ENCODE data around the gene RER1.
"Not testable (repeated sequence)": the region's sequence is repeated elsewhere in the genome, so short reads cannot be mapped to it uniquely, and the experiment has no call there.

RER1 gene

GRCh38 chr1:2427051-2427450 is 35.4 kb downstream of the RER1 start:
- no peak for DNase-seq (ENCODE audit: low read depth, low spot score)

GRCh38 chr1:2427976-2428375 is 36.3 kb downstream of the RER1 start:
- DNase-seq (ENCODE audit: low read depth, low spot score): no peak

- no peak for DNase-seq (ENCODE audit: low read depth, low spot score)
Observed at GRCh38 chr1:2428490-2428889, 36.8 kb downstream of the RER1 start.

- no peak for DNase-seq (ENCODE audit: low read depth, low spot score)
Observed at GRCh38 chr1:2429780-2430591, 38.3 kb downstream of the RER1 start.

- DNase-seq (ENCODE audit: low read depth, low spot score): no peak
Observed at GRCh38 chr1:2430592-2430973, 38.9 kb downstream of the RER1 start.

- DNase-seq (ENCODE audit: low read depth, low spot score): no peak
Observed at GRCh38 chr1:2431103-2431502, 39.5 kb downstream of the RER1 start.

- no peak for DNase-seq (ENCODE audit: low read depth, low spot score)
Observed at GRCh38 chr1:2431518-2431917, 39.9 kb downstream of the RER1 start.

- DNase-seq (ENCODE audit: low read depth, low spot score): no peak
Observed at GRCh38 chr1:2432441-2432844, 40.8 kb downstream of the RER1 start.

GRCh38 chr1:2433196-2433595 is 41.6 kb downstream of the RER1 start:
- DNase-seq (ENCODE audit: low read depth, low spot score): no peak

GRCh38 chr1:2433936-2434655 is 42.5 kb downstream of the RER1 start:
- DNase-seq (ENCODE audit: low read depth, low spot score): no peak

GRCh38 chr1:2435091-2435490 is 43.5 kb downstream of the RER1 start:
- DNase-seq (ENCODE audit: low read depth, low spot score): no peak

- no peak for DNase-seq (ENCODE audit: low read depth, low spot score)
Observed at GRCh38 chr1:2435746-2436355, 44.2 kb downstream of the RER1 start.

GRCh38 chr1:2436876-2437275 is 45.2 kb downstream of the RER1 start:
- DNase-seq (ENCODE audit: low read depth, low spot score): no peak

GRCh38 chr1:2437617-2438016 is 46.0 kb downstream of the RER1 start:
- DNase-seq (ENCODE audit: low read depth, low spot score): no peak

GRCh38 chr1:2438038-2438437 is 46.4 kb downstream of the RER1 start:
- no peak for DNase-seq (ENCODE audit: low read depth, low spot score)

GRCh38 chr1:2438641-2439040 is 47.0 kb downstream of the RER1 start:
- DNase-seq (ENCODE audit: low read depth, low spot score): no peak

GRCh38 chr1:2439369-2439768 is 47.7 kb downstream of the RER1 start:
- no peak for DNase-seq (ENCODE audit: low read depth, low spot score)

- not testable (repeated sequence) for DNase-seq (ENCODE audit: low read depth, low spot score)
Observed at GRCh38 chr1:2440346-2440745, 48.7 kb downstream of the RER1 start.

GRCh38 chr1:2441746-2442145 is 50.1 kb downstream of the RER1 start:
- DNase-seq (ENCODE audit: low read depth, low spot score): no peak

GRCh38 chr1:2442661-2443060 is 51.0 kb downstream of the RER1 start:
- no peak for DNase-seq (ENCODE audit: low read depth, low spot score)

- no peak for DNase-seq (ENCODE audit: low read depth, low spot score)
Observed at GRCh38 chr1:2443277-2444137, 51.9 kb downstream of the RER1 start.

GRCh38 chr1:2444138-2444591 is 52.5 kb downstream of the RER1 start:
- DNase-seq (ENCODE audit: low read depth, low spot score): no peak

Data from smooth muscle cell of the brain vasculature (primary cell).